Epithelial cell of proximal tubule (primary cell): Measurements from ENCODE around the gene F12. TPM values are rescaled to one million over a fixed set of nuclear protein-coding genes. Genes with fewer than 3 reads are reported as not detected.

ENCODE experiments used
- DNase-seq: peaks from one replicate; pipeline ENCODE4 v3.0.0-alpha.2; 2011; ENCODE audit warnings: low read depth
- H3K4me3 ChIP-seq: 2 replicates; pipeline ENCODE4 v1.5.1; 2011; ENCODE audit warnings: low read depth, mild to moderate bottlenecking, low read length
- CTCF ChIP-seq: conservative IDR thresholded peaks from 2 replicates; pipeline ENCODE4 v1.5.1; 2012; ENCODE audit warnings: low read depth, mild to moderate bottlenecking, low read length
- total RNA-seq: library from RNA; depleted of rRNA; stranded (reverse); fragments of >200 nt; gene quantifications from 2 replicates; pipeline ENCODE4 v1.2.3, GENCODE V29; 2015

Gene F12
- total RNA-seq, 1 donor from 2014 or later = 12.9 TPM

DNA sequence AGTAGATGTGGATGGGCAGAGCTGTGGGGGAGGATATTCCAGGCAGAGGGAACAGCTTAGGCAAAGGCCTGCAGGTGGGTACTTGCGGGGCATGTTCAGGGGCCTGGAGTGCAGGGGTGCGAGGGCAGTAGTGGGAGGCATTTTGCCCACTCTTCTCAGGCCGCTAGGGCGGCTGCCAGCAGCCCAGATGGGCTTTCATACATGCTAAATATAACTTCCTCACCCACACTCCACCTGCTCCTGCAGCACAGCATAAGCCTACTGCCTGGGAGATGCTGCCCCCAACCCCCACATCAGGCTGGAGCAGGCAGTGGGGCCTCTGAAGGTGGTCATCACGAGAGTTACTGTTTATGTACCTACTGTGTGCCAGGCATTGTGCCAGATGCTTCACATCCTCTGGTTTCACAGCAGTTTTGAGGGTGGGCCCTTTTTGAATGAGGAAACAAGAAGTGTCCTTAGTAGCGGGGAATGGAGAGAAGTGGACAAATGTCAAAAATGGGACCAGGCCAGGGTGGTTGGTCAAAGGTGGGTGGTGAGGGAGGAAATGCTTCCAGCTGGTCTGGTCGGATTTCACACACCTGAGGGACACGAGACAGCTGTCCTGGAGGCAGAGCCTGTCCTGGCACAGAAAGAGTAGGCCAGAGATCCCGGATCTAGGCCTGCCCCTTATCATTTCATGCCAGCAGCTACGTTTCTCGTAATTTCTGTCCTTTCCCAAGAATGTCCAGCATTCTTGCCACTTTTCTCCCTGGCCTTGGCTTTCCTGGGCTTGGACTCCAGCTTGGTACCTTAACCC lies 39.5 kb downstream of the F12 start:
- no peak for TF ChIP-seq CTCF

DNA sequence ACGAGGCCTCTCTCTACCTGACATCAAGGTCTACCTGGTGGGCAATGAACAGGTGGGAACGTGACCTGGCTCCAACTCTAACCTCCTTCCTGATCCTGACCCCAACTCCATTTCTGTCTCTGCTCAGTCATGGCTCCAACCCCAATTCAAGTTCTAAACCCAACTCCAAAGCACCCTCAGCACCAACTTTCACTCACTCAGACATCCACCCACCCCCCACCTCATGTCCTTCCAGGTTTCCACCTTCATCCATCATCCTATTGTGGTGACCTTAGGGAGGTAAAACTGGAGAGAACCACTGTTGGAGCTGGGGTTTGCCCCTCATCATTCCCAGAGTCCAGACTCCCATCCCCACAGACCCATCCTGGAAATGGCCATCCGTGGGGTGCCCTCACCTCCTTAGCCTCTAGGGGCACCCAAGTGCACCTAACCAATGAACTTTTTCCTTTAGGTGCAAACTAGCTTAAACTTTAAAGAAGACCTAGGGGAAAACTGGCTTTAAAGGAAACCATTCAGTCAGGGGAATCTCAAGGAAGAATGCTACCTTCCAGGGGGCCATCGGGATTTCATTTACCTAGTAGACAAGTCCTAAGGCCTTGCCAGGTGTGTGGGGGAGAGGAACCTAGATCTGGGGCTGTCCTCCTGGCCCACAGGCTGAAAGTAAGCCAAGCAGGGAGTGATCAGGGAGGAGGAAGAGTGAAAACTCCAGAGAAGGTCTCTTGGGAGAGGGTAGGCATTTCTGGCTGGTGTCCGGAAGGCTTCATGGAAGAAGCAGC lies 40.3 kb downstream of the F12 start:
- no peak overlapping the region for H3K4me3 ChIP-seq
- no peak for DNase-seq
- peak; percentile 74 for TF ChIP-seq CTCF

More for the DNA sequence above, 39.5 kb downstream of the F12 start:
- no peak overlapping the region for H3K4me3 ChIP-seq
- DNase-seq = no peak

DNA sequence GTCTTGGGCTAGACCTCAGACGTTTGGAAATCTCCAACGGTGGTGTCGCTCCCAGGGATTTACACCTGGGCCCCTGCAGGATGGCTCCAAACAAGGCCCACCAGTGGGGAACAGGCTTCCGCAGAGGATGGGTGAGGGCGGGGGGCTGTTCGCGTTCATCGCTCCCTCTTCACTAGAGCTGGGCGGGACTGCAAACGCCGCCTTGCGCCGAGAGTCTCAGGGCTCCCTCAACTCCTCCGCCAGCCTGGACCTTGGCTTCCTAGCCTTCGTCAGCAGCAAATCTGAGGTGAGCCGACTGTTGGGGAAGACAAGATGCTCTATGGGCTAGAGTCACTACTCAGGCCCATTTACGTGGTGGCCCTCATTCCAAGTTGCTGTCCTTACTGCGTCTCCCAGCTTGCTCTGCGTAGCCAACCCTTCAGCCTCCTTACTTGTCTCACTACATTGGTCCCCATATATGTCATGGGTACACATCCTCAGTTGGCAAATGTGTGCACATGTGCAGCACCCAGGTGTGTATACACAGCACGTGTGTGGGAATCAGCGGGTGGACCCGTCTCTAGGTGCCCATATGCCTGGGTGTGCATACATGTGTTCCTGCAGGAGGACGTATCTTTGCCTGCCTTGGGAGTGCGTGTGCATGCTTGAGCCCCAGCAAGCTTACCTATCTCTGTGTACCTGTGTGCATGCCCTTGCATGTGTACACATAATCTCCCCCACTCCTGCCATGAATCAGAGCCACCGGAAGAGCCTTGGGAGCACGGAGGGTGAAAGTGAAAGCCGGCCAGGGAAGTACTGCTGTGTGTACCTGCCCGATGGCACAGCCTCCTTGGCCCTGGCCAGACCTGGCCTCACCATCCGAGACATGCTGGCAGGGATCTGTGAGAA lies 41.1 kb downstream of the F12 start:
- no peak for TF ChIP-seq CTCF
- DNase-seq = no peak
- peak overlapping the region; percentile 58 for H3K4me3 ChIP-seq

GRCh38 chr5:177367323-177367848 lies 42.0 kb downstream of the F12 start:
- no peak for DNase-seq
- TF ChIP-seq CTCF = peak; percentile 15
- peak overlapping the region; percentile 58 for H3K4me3 ChIP-seq

- DNase-seq = no peak
- peak overlapping the region; percentile 58 for H3K4me3 ChIP-seq
- TF ChIP-seq CTCF = no peak
Measured at GRCh38 chr5:177366528-177367322, 42.6 kb downstream of the F12 start.
